Measurements from ENCODE around the gene SOX6. TPM values are rescaled to one million over a fixed set of nuclear protein-coding genes. Genes with fewer than 3 reads are reported as not detected.
A peak's percentile ranks its signal among the peaks of the same experiment; 100 is the strongest.

The SOX6 gene
- polyA plus RNA-seq, 1 donor (not counting 4 experiments of a cell fraction or from before 2014, with no cell fraction given) = 6.0 TPM

DNA sequence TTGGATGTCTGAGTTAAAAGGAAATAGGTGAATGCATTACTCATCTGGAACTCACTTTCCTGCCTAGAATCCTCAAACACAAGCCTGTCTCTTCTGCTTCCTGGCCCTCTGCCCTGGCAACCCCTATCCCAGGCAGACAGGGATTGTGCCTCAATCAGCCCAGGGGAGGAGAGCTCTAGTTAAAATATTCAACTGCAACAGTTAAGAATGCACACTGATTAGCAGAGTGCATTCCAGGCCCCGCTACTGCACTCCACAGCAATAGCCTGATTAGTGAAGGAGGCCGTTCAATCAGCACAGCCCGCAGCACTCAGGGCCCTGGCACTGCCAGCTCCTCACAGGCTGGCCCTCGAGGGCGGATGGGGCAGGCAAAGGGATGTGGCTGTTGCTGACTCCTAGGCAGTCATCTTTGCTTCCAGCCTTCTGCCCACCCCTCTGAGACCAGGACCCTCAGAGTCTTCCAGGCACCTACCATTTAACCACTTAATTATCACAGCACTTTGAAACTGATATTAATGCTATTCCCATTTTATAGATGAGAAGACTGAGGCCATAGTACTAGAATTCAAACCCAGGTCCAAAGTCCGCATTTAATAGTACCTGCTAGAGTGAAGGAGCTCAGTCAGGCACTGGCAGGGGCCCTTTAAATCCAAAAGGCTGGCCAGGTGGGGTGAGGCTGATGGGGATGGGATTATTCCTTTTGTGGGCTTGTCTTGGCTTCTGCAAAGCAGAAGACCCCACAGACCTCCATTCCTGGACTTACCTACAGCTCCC, 435.3 kb downstream of the SOX6 start:
- H3K27ac ChIP-seq (ENCODE audit: control insufficient read depth, insufficient read depth, low read length) = no peak overlapping the region
- dilution Hi-C loops (cut with MboI; ENCODE audit: extremely low pct_ligation_motif_present, low sequenced_read_pairs) = no loop called here
- no peaks in the 10 kb centered on the region for H3K79me2 ChIP-seq (ENCODE audit: control insufficient read depth, insufficient read depth, low read length)
- peaks cover 8% of the 10 kb centered on the region for H3K4me1 ChIP-seq (ENCODE audit: control insufficient read depth, extremely low read depth, insufficient read depth, low read length)
- DNase-seq (ENCODE audit: low read depth, low spot score) = no peak
- peak overlapping the region; percentile 49 for H2AFZ ChIP-seq (ENCODE audit: control insufficient read depth, low read length)
- H4K20me1 ChIP-seq (ENCODE audit: control insufficient read depth, extremely low read depth, insufficient read depth, low read length) = no peaks in the 10 kb centered on the region
- H3K36me3 ChIP-seq (ENCODE audit: control insufficient read depth in 2 of 2, extremely low read depth in 1 of 2, insufficient read depth in 2 of 2, low read length in 2 of 2) = no peaks in the 10 kb centered on the region
- TF ChIP-seq EZH2 (IDR thresholded peaks at IDR 0.05; ENCODE audit: low read length) = no peak
- TF ChIP-seq, protein P1, sequence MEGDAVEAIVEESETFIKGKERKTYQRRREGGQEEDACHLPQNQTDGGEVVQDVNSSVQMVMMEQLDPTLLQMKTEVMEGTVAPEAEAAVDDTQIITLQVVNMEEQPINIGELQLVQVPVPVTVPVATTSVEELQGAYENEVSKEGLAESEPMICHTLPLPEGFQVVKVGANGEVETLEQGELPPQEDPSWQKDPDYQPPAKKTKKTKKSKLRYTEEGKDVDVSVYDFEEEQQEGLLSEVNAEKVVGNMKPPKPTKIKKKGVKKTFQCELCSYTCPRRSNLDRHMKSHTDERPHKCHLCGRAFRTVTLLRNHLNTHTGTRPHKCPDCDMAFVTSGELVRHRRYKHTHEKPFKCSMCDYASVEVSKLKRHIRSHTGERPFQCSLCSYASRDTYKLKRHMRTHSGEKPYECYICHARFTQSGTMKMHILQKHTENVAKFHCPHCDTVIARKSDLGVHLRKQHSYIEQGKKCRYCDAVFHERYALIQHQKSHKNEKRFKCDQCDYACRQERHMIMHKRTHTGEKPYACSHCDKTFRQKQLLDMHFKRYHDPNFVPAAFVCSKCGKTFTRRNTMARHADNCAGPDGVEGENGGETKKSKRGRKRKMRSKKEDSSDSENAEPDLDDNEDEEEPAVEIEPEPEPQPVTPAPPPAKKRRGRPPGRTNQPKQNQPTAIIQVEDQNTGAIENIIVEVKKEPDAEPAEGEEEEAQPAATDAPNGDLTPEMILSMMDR (optimal IDR thresholded peaks at IDR 0.05 in 1 of 3, IDR thresholded peaks at IDR 0.05 in 1 of 3, conservative IDR thresholded peaks at IDR 0.05 in 1 of 3; ENCODE audit: extremely low read depth in 1 of 3, insufficient read depth in 2 of 3, low read length in 3 of 3) = no peak
- H3K9me3 ChIP-seq (ENCODE audit: control insufficient read depth, low read depth, low read length) = no peaks in the 10 kb centered on the region
- H3K9ac ChIP-seq (ENCODE audit: control insufficient read depth, extremely low read depth, insufficient read depth, low read length) = no peak overlapping the region
- H3K27me3 ChIP-seq (ENCODE audit: control insufficient read depth, extremely low read depth, insufficient read depth, low read length) = no peaks in the 10 kb centered on the region
- FAIRE-seq = peak; percentile 98
- no peak overlapping the region for H3K4me3 ChIP-seq (ENCODE audit: control insufficient read depth in 2 of 3, extremely low read depth in 1 of 3, insufficient read depth in 2 of 3, low read depth in 1 of 3, low read length in 3 of 3)
- H3K4me2 ChIP-seq (ENCODE audit: control insufficient read depth, extremely low read depth, insufficient read depth, low read depth, low read length) = peak overlapping the region; percentile 6
- no peaks in the 10 kb centered on the region for H3K9me1 ChIP-seq (ENCODE audit: control insufficient read depth, extremely low read depth, insufficient read depth, low read length)

DNA sequence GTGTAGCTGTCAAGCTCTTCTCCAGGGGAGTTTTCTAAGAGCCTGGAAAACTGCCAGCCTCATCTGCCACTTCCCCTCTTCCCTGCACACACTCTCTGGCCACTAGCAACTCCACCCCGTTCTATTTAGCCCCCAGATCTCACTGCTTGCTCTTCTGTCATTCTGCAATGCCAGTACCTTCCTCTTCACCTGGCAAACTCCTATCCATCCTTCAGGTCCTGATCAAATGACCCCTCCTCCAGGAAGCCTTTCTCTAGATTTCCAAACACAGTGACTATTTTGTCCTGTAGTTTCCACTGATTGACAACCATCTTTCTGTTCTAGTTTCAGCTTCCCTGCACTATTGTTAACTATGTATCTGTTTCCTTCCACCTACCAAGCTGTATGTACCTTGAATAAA, 437.7 kb downstream of the SOX6 start:
- FAIRE-seq (no peak), DNase-seq (ENCODE audit: low read depth, low spot score) (no peak)
- Histone ChIP-seq H3K4me3 (ENCODE audit: control insufficient read depth in 2 of 3, extremely low read depth in 1 of 3, insufficient read depth in 2 of 3, low read depth in 1 of 3, low read length in 3 of 3) (no peak overlapping the region), H4K20me1 (ENCODE audit: control insufficient read depth, extremely low read depth, insufficient read depth, low read length) (no peaks in the 10 kb centered on the region), H3K9ac (ENCODE audit: control insufficient read depth, extremely low read depth, insufficient read depth, low read length) (no peak overlapping the region), H3K4me1 (ENCODE audit: control insufficient read depth, extremely low read depth, insufficient read depth, low read length) (peaks cover 8% of the 10 kb centered on the region), H3K79me2 (ENCODE audit: control insufficient read depth, insufficient read depth, low read length) (no peaks in the 10 kb centered on the region), H3K27me3 (ENCODE audit: control insufficient read depth, extremely low read depth, insufficient read depth, low read length) (no peaks in the 10 kb centered on the region), H2AFZ (ENCODE audit: control insufficient read depth, low read length) (no peak overlapping the region), H3K9me3 (ENCODE audit: control insufficient read depth, low read depth, low read length) (no peaks in the 10 kb centered on the region), H3K4me2 (ENCODE audit: control insufficient read depth, extremely low read depth, insufficient read depth, low read depth, low read length) (no peak overlapping the region), H3K27ac (ENCODE audit: control insufficient read depth, insufficient read depth, low read length) (no peak overlapping the region), H3K36me3 (ENCODE audit: control insufficient read depth in 2 of 2, extremely low read depth in 1 of 2, insufficient read depth in 2 of 2, low read length in 2 of 2) (no peaks in the 10 kb centered on the region), H3K9me1 (ENCODE audit: control insufficient read depth, extremely low read depth, insufficient read depth, low read length) (no peaks in the 10 kb centered on the region)
- dilution Hi-C loops (cut with MboI; ENCODE audit: extremely low pct_ligation_motif_present, low sequenced_read_pairs) = no loop called here
- TF ChIP-seq, protein P1 (optimal IDR thresholded peaks at IDR 0.05 in 1 of 3, IDR thresholded peaks at IDR 0.05 in 1 of 3, conservative IDR thresholded peaks at IDR 0.05 in 1 of 3; ENCODE audit: extremely low read depth in 1 of 3, insufficient read depth in 2 of 3, low read length in 3 of 3) = no peak
- no peak for TF ChIP-seq EZH2 (IDR thresholded peaks at IDR 0.05; ENCODE audit: low read length)

Measured in keratinocyte (primary cell).